NOMO-1 treated with DMSO at 0.1 percent for 48 hours (cell line): ENCODE data around the gene RYR3.

Source experiments
- DNase-seq: peaks from one replicate; lab custom pipeline; 2025; ENCODE audit not compliant: unreplicated experiment; lab: John Stamatoyannopoulos, UW

The RYR3 gene

GRCh38 chr15:33503681-33504080, 192.9 kb downstream of the RYR3 start:
- DNase-seq = no peak

- DNase-seq = no peak
Observed at GRCh38 chr15:33506781-33507296, 196.1 kb downstream of the RYR3 start.

- DNase-seq = no peak
Observed at GRCh38 chr15:33508703-33509102, 197.9 kb downstream of the RYR3 start.

GRCh38 chr15:33515121-33515520, 204.4 kb downstream of the RYR3 start:
- no peak for DNase-seq

GRCh38 chr15:33516563-33516962, 205.8 kb downstream of the RYR3 start:
- DNase-seq = no peak

GRCh38 chr15:33517944-33518343, 207.2 kb downstream of the RYR3 start:
- no peak for DNase-seq

GRCh38 chr15:33518421-33518820, 207.7 kb downstream of the RYR3 start:
- no peak for DNase-seq

GRCh38 chr15:33524274-33524673, 213.5 kb downstream of the RYR3 start:
- DNase-seq = no peak

- DNase-seq = no peak
Observed at GRCh38 chr15:33526532-33526931, 215.8 kb downstream of the RYR3 start.

GRCh38 chr15:33533197-33533596, 222.4 kb downstream of the RYR3 start:
- DNase-seq = no peak

- no peak for DNase-seq
Observed at GRCh38 chr15:33534642-33535041, 223.9 kb downstream of the RYR3 start.

GRCh38 chr15:33535135-33535534, 224.4 kb downstream of the RYR3 start:
- no peak for DNase-seq

- no peak for DNase-seq
Observed at GRCh38 chr15:33539825-33540573, 229.2 kb downstream of the RYR3 start.

GRCh38 chr15:33543957-33544356, 233.2 kb downstream of the RYR3 start:
- DNase-seq = no peak

- DNase-seq = no peak
Observed at GRCh38 chr15:33545866-33546265, 235.1 kb downstream of the RYR3 start.

GRCh38 chr15:33547876-33548275, 237.1 kb downstream of the RYR3 start:
- peak; percentile 5 for DNase-seq

GRCh38 chr15:33551860-33552259, 241.1 kb downstream of the RYR3 start:
- no peak for DNase-seq

GRCh38 chr15:33553157-33553556, 242.4 kb downstream of the RYR3 start:
- no peak for DNase-seq

- no peak for DNase-seq
Observed at GRCh38 chr15:33559207-33559890, 248.6 kb downstream of the RYR3 start.

- DNase-seq = no peak
Observed at GRCh38 chr15:33561407-33561806, 250.6 kb downstream of the RYR3 start.

- DNase-seq = no peak
Observed at GRCh38 chr15:33561967-33562366, 251.2 kb downstream of the RYR3 start.

GRCh38 chr15:33565094-33565493, 254.3 kb downstream of the RYR3 start:
- DNase-seq = no peak
